Neural progenitor cell (in vitro differentiated cells): ENCODE results near the gene RPUSD1.

Source experiments
- EZH2 ChIP-seq: fragments of 200-600 bp; sonication (generic); IDR thresholded peaks from 2 replicates; pipeline ENCODE4 v1.6.1; 2017; ENCODE audit warnings: antibody characterized with exemption, mild to moderate bottlenecking, moderate library complexity
- EZH2phosphoT487 ChIP-seq: fragments of 200-600 bp; sonication (generic); IDR thresholded peaks from 2 replicates; pipeline ENCODE4 v1.6.1; 2017; ENCODE audit warnings: antibody characterized with exemption
- TF ChIP-seq, protein P1 (sequence below): fragments of 200-600 bp; sonication (generic); IDR thresholded peaks from 2 replicates; pipeline ENCODE4 v1.5.1; 2017; ENCODE audit warnings: antibody characterized with exemption, mild to moderate bottlenecking

DNA sequence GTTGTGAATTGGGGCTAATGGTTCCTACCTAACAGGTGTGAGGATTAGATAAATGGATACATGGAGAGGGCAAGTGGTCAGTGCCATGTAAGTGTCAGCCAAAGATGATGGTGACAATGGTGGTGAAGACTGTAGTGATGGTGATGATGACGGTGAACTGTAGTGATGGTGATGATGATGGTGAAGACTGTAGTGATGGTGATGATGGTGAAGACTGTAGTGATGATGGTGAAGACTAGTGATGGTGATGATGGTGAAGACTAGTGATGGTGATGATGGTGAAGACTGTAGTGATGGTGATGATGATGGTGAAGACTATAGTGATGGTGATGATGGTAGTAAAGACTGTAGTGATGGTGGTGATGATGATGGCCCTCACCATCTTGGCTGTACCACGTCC is 30.4 kb upstream of the RPUSD1 start:
- TF ChIP-seq, protein P1, sequence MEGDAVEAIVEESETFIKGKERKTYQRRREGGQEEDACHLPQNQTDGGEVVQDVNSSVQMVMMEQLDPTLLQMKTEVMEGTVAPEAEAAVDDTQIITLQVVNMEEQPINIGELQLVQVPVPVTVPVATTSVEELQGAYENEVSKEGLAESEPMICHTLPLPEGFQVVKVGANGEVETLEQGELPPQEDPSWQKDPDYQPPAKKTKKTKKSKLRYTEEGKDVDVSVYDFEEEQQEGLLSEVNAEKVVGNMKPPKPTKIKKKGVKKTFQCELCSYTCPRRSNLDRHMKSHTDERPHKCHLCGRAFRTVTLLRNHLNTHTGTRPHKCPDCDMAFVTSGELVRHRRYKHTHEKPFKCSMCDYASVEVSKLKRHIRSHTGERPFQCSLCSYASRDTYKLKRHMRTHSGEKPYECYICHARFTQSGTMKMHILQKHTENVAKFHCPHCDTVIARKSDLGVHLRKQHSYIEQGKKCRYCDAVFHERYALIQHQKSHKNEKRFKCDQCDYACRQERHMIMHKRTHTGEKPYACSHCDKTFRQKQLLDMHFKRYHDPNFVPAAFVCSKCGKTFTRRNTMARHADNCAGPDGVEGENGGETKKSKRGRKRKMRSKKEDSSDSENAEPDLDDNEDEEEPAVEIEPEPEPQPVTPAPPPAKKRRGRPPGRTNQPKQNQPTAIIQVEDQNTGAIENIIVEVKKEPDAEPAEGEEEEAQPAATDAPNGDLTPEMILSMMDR, result no peak
- no peak for TF ChIP-seq EZH2
- TF ChIP-seq EZH2phosphoT487, result no peak
